ENCODE measurements around the gene GUK1. TPM values are rescaled to one million over a fixed set of nuclear protein-coding genes. Genes with fewer than 3 reads are reported as not detected.

The GUK1 gene
- total and polyA plus RNA-seq, 11 donors, result 142 to 358 (median 176) TPM

DNA sequence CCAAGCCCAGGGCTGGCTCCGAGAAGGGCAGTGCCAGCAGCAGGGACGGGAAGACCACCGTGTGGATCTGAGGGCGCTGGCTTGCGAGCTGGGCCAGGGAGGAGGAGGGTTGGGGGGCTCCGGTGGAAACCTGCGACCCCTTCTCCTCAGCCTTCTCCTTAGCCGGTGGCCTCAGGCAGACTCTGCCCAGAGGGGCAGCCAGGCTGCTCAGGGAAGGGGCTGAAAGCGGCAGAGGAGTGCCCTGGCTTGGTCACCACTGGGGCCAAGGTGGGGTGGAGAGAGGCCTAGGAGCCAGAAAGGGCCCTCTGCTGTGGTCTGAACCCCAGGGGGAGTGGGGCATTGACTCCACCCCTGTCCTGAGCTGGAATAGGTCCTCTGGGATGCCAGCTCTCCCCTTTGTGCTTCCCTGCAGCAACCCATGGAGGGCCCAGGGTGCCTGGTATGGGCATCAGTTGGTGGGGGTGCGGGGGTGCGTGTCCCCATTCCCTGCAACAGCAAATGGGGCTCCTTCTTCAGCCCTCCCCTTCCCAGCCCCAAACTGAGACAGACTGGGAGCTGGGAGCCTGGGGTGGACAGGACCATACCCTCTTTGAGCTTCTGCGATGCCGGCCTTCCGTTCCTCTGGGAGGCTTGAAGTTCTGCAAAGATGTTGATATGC, 19.1 kb downstream of the GUK1 start:
- Histone ChIP-seq H3K27ac (no peak overlapping the region), H3K9me3 (no peaks in the 10 kb centered on the region), H3K4me3 (no peak overlapping the region), H3K36me3 (no peaks in the 10 kb centered on the region), H3K27me3 (peaks cover 0 to 24% (median 0%) of the 10 kb centered on the region in 9 donors), H3K4me1 (peaks cover 0 to 41% (median 26%) of the 10 kb centered on the region in 12 donors)
- TF ChIP-seq POLR2A (IDR thresholded peaks at IDR 0.05), result no peak
- TF ChIP-seq, protein P1, sequence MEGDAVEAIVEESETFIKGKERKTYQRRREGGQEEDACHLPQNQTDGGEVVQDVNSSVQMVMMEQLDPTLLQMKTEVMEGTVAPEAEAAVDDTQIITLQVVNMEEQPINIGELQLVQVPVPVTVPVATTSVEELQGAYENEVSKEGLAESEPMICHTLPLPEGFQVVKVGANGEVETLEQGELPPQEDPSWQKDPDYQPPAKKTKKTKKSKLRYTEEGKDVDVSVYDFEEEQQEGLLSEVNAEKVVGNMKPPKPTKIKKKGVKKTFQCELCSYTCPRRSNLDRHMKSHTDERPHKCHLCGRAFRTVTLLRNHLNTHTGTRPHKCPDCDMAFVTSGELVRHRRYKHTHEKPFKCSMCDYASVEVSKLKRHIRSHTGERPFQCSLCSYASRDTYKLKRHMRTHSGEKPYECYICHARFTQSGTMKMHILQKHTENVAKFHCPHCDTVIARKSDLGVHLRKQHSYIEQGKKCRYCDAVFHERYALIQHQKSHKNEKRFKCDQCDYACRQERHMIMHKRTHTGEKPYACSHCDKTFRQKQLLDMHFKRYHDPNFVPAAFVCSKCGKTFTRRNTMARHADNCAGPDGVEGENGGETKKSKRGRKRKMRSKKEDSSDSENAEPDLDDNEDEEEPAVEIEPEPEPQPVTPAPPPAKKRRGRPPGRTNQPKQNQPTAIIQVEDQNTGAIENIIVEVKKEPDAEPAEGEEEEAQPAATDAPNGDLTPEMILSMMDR (IDR thresholded peaks at IDR 0.05), result no peak
- intact Hi-C loops (cut with DNase I), result no loop called here
- WGBS, 4 donors, result 83 to 94% (median 88%) methylated on average over 5 to 14 of the region's 14 CpGs
- ATAC-seq (no peak), DNase-seq (peak in 3 of 5 donors; percentile 17 to 30 (median 22))

DNA sequence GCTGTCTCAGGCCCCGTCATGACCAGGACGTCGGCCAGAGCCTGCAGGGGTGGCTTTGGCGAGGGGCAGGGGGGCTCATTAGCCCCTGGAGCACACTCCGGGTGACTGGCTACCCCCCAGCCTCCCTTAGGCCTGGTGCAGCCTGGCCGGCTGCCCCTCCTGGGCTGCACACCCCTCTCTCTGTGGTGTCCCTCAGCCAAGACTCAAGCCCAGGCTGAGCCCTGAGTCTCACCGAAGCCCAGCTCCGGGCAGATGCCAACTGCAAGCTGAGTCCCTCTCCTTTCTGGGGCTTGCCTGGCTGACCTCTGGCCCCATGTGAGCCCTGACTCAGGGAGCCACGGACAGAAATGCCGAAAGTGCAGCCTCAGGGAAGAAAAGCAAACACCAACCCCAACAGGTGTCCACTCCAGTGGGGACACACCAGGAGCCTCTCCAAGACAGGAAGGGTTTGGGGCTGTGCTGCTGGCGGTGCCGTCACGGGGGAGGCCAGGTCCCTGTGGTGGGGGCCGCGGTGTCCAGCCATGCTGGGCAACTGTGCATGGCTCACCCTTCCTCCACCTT, 20.2 kb downstream of the GUK1 start:
- 83 to 91% (median 88%) methylated on average over 12 to 15 of the region's 15 CpGs for WGBS, 4 donors
- Histone ChIP-seq H3K4me1 (peaks cover 0 to 49% (median 33%) of the 10 kb centered on the region in 12 donors), H3K4me3 (no peak overlapping the region), H3K9me3 (no peaks in the 10 kb centered on the region), H3K27ac (no peak overlapping the region), H3K27me3 (peaks cover 0 to 24% (median 0%) of the 10 kb centered on the region in 9 donors), H3K36me3 (no peaks in the 10 kb centered on the region)
- TF ChIP-seq, protein P1 (IDR thresholded peaks at IDR 0.05), result no peak
- TF ChIP-seq POLR2A (IDR thresholded peaks at IDR 0.05), result no peak
- ATAC-seq (no peak), DNase-seq (peak in 3 of 5 donors; percentile 22 to 49 (median 23))
- intact Hi-C loops (cut with DNase I), result no loop called here

DNA sequence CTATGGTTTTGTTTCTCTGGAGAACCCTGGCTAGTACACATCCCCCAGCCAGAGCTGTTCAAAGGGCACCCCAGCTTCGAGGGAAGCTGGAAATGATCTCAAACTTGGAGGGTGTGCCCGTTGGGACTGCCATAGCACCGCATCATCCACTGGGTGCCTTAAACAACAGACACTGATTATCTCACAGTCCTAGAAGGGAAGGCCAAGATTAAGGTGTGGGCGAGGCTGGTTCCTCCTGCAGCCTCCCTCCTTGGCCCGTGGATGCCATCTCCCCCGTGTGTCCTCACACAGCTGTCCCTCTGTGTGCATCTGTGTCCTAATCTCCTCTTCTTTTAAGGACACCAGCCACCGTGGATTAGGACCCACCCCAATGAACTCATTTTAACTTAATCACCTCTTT, 21.3 kb downstream of the GUK1 start:
- DNase-seq, result peak in 1 of 5 donors; percentile 21
- H3K27ac ChIP-seq, result peak overlapping the region; percentile 64 to 100 (median 88)

DNA sequence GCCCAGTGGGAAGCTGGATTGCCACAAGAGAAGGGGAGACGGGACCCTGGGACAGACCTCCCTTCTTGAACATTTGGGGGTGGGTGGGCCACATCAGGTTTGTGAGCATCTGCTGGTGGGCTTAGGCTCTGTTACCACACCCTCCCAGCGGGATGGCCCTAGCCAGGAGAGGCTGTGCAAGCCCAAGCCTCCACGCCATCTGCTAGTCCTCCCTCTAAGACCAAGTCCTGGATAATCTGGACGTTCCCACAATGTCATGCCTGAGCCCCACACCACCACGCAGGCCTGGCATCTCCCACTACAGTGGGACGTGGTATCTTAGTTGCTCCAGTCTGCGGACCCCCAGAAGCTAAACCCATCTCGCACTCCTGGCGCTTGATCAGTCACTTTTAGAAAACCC, 21.8 kb downstream of the GUK1 start:
- ATAC-seq (no peak), DNase-seq (peak in 1 of 5 donors; percentile 59)
- Histone ChIP-seq H3K4me3 (no peak overlapping the region), H3K27ac (peak overlapping the region; percentile 64 to 100 (median 88)), H3K9me3 (no peaks in the 10 kb centered on the region), H3K36me3 (no peaks in the 10 kb centered on the region), H3K4me1 (peaks cover 0 to 56% (median 41%) of the 10 kb centered on the region in 12 donors), H3K27me3 (peaks cover 0 to 24% (median 0%) of the 10 kb centered on the region in 9 donors)
- intact Hi-C loops (cut with DNase I), result loop anchor here in 3 of 10 donors (2.0 kb wide), 2 partner anchors 13 to 21 kb away; partner anchors contain the start of genes GJC2 (in 2 of the 3) and GUK1 (in 1 of the 3)
- TF ChIP-seq POLR2A (IDR thresholded peaks at IDR 0.05), result no peak
- TF ChIP-seq, protein P1 (IDR thresholded peaks at IDR 0.05), result no peak
- WGBS, 4 donors, result 69 to 90% (median 80%) methylated on average over 3 to 9 of the region's 9 CpGs

More for the DNA sequence above, 21.3 kb downstream of the GUK1 start:
- 34 to 63% (median 50%) methylated on average over 5 to 7 of the region's 7 CpGs for WGBS, 4 donors
- intact Hi-C loops (cut with DNase I), result no loop called here
- Histone ChIP-seq H3K4me3 (no peak overlapping the region), H3K9me3 (no peaks in the 10 kb centered on the region), H3K36me3 (no peaks in the 10 kb centered on the region), H3K27me3 (peaks cover 0 to 24% (median 0%) of the 10 kb centered on the region in 9 donors), H3K4me1 (peaks cover 0 to 51% (median 36%) of the 10 kb centered on the region in 12 donors)
- no peak for ATAC-seq
- TF ChIP-seq, protein P1 (IDR thresholded peaks at IDR 0.05), result no peak
- no peak for TF ChIP-seq POLR2A (IDR thresholded peaks at IDR 0.05)
